ENCODE data around the gene FAM163B.

- TF ChIP-seq, protein P1, sequence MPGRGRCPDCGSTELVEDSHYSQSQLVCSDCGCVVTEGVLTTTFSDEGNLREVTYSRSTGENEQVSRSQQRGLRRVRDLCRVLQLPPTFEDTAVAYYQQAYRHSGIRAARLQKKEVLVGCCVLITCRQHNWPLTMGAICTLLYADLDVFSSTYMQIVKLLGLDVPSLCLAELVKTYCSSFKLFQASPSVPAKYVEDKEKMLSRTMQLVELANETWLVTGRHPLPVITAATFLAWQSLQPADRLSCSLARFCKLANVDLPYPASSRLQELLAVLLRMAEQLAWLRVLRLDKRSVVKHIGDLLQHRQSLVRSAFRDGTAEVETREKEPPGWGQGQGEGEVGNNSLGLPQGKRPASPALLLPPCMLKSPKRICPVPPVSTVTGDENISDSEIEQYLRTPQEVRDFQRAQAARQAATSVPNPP (IDR thresholded peaks at IDR 0.05; ENCODE audit: borderline replicate concordance, insufficient read depth, insufficient read length), result no peak
- no peak for TF ChIP-seq MIER1 (IDR thresholded peaks at IDR 0.05; ENCODE audit: low read depth)
- TF ChIP-seq, protein P2, sequence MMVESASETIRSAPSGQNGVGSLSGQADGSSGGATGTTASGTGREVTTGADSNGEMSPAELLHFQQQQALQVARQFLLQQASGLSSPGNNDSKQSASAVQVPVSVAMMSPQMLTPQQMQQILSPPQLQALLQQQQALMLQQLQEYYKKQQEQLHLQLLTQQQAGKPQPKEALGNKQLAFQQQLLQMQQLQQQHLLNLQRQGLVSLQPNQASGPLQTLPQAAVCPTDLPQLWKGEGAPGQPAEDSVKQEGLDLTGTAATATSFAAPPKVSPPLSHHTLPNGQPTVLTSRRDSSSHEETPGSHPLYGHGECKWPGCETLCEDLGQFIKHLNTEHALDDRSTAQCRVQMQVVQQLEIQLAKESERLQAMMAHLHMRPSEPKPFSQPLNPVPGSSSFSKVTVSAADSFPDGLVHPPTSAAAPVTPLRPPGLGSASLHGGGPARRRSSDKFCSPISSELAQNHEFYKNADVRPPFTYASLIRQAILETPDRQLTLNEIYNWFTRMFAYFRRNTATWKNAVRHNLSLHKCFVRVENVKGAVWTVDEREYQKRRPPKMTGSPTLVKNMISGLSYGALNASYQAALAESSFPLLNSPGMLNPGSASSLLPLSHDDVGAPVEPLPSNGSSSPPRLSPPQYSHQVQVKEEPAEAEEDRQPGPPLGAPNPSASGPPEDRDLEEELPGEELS (CRISPR knock-in tag; IDR thresholded peaks at IDR 0.05; ENCODE audit: borderline replicate concordance), result no peak
- no peak for TF ChIP-seq POLR2AphosphoS5 (IDR thresholded peaks at IDR 0.05; ENCODE audit: control insufficient read depth, insufficient read depth, low read depth, low read length)
- TF ChIP-seq CTCF (IDR thresholded peaks at IDR 0.05 in 2 of 3, conservative IDR thresholded peaks at IDR 0.05 in 1 of 3; ENCODE audit: insufficient read depth in 2 of 3, low read depth in 1 of 3, low read length in 3 of 3), result no peak
These were observed 30.4 kb downstream of the FAM163B start for GRCh38 chr9:133578524-133579441.

Data from K562 (cell line).